IMR-90 (cell line): ENCODE measurements around the gene PKHD1. TPM values are rescaled to one million over a fixed set of nuclear protein-coding genes. Genes with fewer than 3 reads are reported as not detected.

ENCODE experiments used
- ATAC-seq: fragments of 200-7000 bp; cut with Tn5 transposase; 2 replicates; pipeline ENCODE4 v1.9.1; 2020; ENCODE audit warnings: low read depth, mild to moderate bottlenecking, moderate library complexity
- BruUV-seq: library from RNA; stranded (reverse); fragments of 400-500 nt; replicated peaks from 2 replicates; lab custom pipeline; 2021; lab: Mats Ljungman, UMichigan
- CTCF ChIA-PET: fragments of 300-600 bp; formaldehyde crosslinking; extraction: SDS; loops from one replicate; lab custom pipeline; 2021; ENCODE audit warnings: antibody characterized with exemption; lab: Yijun Ruan, JAX
- POLR2A ChIA-PET: fragments of 300-600 bp; sonication (Branson Sonifier 250); formaldehyde crosslinking; loops from one replicate; lab custom pipeline; 2022; ENCODE audit warnings: antibody characterized with exemption; ENCODE audit not compliant: unreplicated experiment; lab: Charles Lee
- DNase-seq: peaks from one replicate; pipeline ENCODE4 v3.0.0; 2013
- H2AFZ ChIP-seq: replicated peaks from 2 replicates; pipeline ENCODE3; 2013; ENCODE audit warnings: low read length, mild to moderate bottlenecking; ENCODE audit not compliant: poor library complexity
- H2AK5ac ChIP-seq: 2 replicates; pipeline ENCODE4 v1.6.1; 2013; ENCODE audit warnings: low read depth, low read length, inconsistent platforms
- H2AK9ac ChIP-seq: replicated peaks from 2 replicates; pipeline ENCODE3; 2013; ENCODE audit warnings: mild to moderate bottlenecking, low read depth, low read length, moderate library complexity; ENCODE audit not compliant: poor library complexity
- H2BK120ac ChIP-seq: 2 replicates; pipeline ENCODE4 v1.6.1; 2013; ENCODE audit warnings: low read depth, low read length, inconsistent platforms
- H2BK15ac ChIP-seq: 3 replicates; pipeline ENCODE4 v1.6.1; 2013; ENCODE audit warnings: low read depth, low read length, inconsistent platforms
- H2BK20ac ChIP-seq: 2 replicates; pipeline ENCODE4 v1.6.1; 2013; ENCODE audit warnings: low read depth, mild to moderate bottlenecking, inconsistent platforms, low read length, moderate library complexity
- H2BK5ac ChIP-seq: 2 replicates; pipeline ENCODE4 v1.6.1; 2013; ENCODE audit warnings: mild to moderate bottlenecking, low read depth, low read length, inconsistent platforms; ENCODE audit not compliant: poor library complexity, severe bottlenecking
- H3K14ac ChIP-seq: replicated peaks from 2 replicates; pipeline ENCODE4 v1.6.1; 2013; ENCODE audit warnings: low read depth, low read length, inconsistent platforms
- H3K18ac ChIP-seq: 2 replicates; pipeline ENCODE4 v1.6.1; 2013; ENCODE audit warnings: low read depth, low read length, control low read depth
- H3K23ac ChIP-seq: 2 replicates; pipeline ENCODE4 v1.6.1; 2013; ENCODE audit warnings: low read depth, low read length, inconsistent platforms
- H3K27ac ChIP-seq: 2 replicates; pipeline ENCODE4 v1.5.1; 2013; ENCODE audit warnings: mild to moderate bottlenecking, control low read depth, low read length; ENCODE audit not compliant: insufficient read depth
- H3K27me3 ChIP-seq: 2 replicates; pipeline ENCODE4 v1.6.1; 2013; ENCODE audit warnings: low read length; ENCODE audit not compliant: control insufficient read depth, insufficient read depth
- H3K36me3 ChIP-seq: 2 replicates; pipeline ENCODE4 v1.6.1; 2013; ENCODE audit warnings: low read length, mixed read lengths; ENCODE audit not compliant: control insufficient read depth, insufficient read depth
- H3K4ac ChIP-seq: 2 replicates; pipeline ENCODE4 v1.6.1; 2013; ENCODE audit warnings: low read depth, low read length, inconsistent platforms
- H3K4me1 ChIP-seq: 2 replicates; pipeline ENCODE4 v1.6.1; 2013; ENCODE audit warnings: low read length, mixed read lengths; ENCODE audit not compliant: control insufficient read depth, insufficient read depth
- H3K4me2 ChIP-seq: 2 replicates; pipeline ENCODE4 v1.6.1; 2013; ENCODE audit warnings: low read depth, mild to moderate bottlenecking, control low read depth, low read length, moderate library complexity
- H3K4me3 ChIP-seq: 2 replicates; pipeline ENCODE4 v1.5.1; 2013; ENCODE audit warnings: low read depth, mild to moderate bottlenecking, control low read depth, low read length, moderate library complexity; ENCODE audit not compliant: insufficient read depth
- H3K56ac ChIP-seq: 2 replicates; pipeline ENCODE4 v1.6.1; 2013; ENCODE audit warnings: low read length, inconsistent platforms; ENCODE audit not compliant: insufficient read depth; ENCODE audit errors: extremely low read depth
- H3K79me1 ChIP-seq, 2 experiments: 2 replicates each; pipeline ENCODE4 v1.6.1; 2013; ENCODE audit warnings: low read length in 2 of 2, inconsistent platforms in 1 of 2, low read depth in 1 of 2
- H3K9ac ChIP-seq: 2 replicates; pipeline ENCODE4 v1.6.1; 2013; ENCODE audit warnings: low read depth, low read length, control low read depth
- H3K9me1 ChIP-seq: 2 replicates; pipeline ENCODE4 v1.6.1; 2013; ENCODE audit warnings: low read length, inconsistent platforms; ENCODE audit not compliant: insufficient read depth
- H3K9me3 ChIP-seq: 2 replicates; pipeline ENCODE4 v1.6.1; 2013; ENCODE audit warnings: low read length; ENCODE audit not compliant: control insufficient read depth, insufficient read depth
- H4K20me1 ChIP-seq: 2 replicates; pipeline ENCODE4 v1.6.1; 2013; ENCODE audit warnings: low read length, inconsistent platforms; ENCODE audit not compliant: insufficient read depth
- H4K5ac ChIP-seq: 2 replicates; pipeline ENCODE4 v1.6.1; 2013; ENCODE audit warnings: mild to moderate bottlenecking, low read depth, low read length, control low read depth
- H4K8ac ChIP-seq, 2 experiments: 2 replicates each; pipeline ENCODE4 v1.6.1; 2013; ENCODE audit warnings: low read depth in 2 of 2, low read length in 2 of 2, control low read depth in 1 of 2, inconsistent platforms in 1 of 2
- H4K91ac ChIP-seq: 2 replicates; pipeline ENCODE4 v1.6.1; 2013; ENCODE audit warnings: low read depth, low read length, inconsistent platforms; ENCODE audit not compliant: insufficient read depth
- ELK1 ChIP-seq: fragments of 150-350 bp; IDR thresholded peaks from 2 replicates; pipeline ENCODE4 v1.6.1; 2016; ENCODE audit warnings: low read depth, mild to moderate bottlenecking, low read length, moderate library complexity, borderline replicate concordance
- MAFK ChIP-seq: IDR thresholded peaks from 2 replicates; pipeline ENCODE4 v1.6.1; 2012; ENCODE audit warnings: low read depth, low read length, improper control_type of control experiment
- MAZ ChIP-seq: IDR thresholded peaks from 2 replicates; pipeline ENCODE4 v1.6.1; 2012; ENCODE audit warnings: low read depth, mild to moderate bottlenecking, low read length, improper control_type of control experiment, moderate library complexity, borderline replicate concordance
- RFX5 ChIP-seq: IDR thresholded peaks from 2 replicates; pipeline ENCODE4 v1.8.0; 2012; ENCODE audit warnings: low read depth, mild to moderate bottlenecking, low read length, moderate library complexity
- WGBS, 2 experiments: methylation state at CpG; one replicate each; pipeline versions ENCODE4 v1.1.5 to v1.1.7; 2013; ENCODE audit warnings: missing lambda C conversion rate in 2 of 2; ENCODE audit not compliant: insufficient read length in 1 of 2; ENCODE audit errors: extremely low coverage in 2 of 2; 5-methylcytosine and 5-hydroxymethylcytosine counted together
- dilution Hi-C: fragments of 300-500 bp; cut with HindIII; formaldehyde crosslinking; loops from one replicate; pipeline ENCODE4 v1.14.3; 2018; ENCODE audit warnings: low sequenced_read_pairs; ENCODE audit not compliant: unreplicated experiment
- in situ Hi-C: fragments of 300-500 bp; cut with MboI; formaldehyde crosslinking; loops from 3 replicates; pipeline ENCODE4 v1.14.3; 2019; ENCODE audit warnings: low sequenced_read_pairs, inconsistent platforms, mixed read lengths
- intact Hi-C: fragments of 100-400 bp; cut with micrococcal nuclease; formaldehyde crosslinking; loops from 2 replicates; pipeline ENCODE4 v1.10.0; 2022
- polyA plus RNA-seq, 3 experiments: library from polyadenylated mRNA; depleted of rRNA; stranded (reverse); fragments of >200 nt; gene quantifications; 2 replicates each; pipeline ENCODE4 v1.2.3, GENCODE V29; 2012; ENCODE audit warnings: low replicate concordance in 1 of 3
- total RNA-seq: library from RNA; depleted of rRNA; stranded (reverse); fragments of >200 nt; gene quantifications from 2 replicates; pipeline ENCODE4 v1.2.3, GENCODE V29; 2012

PKHD1 gene
- total and polyA plus RNA-seq, 2 of the 4 experiments (the other 2 are of a cell fraction): not detected

- H3K27me3 ChIP-seq: no peaks in the 10 kb centered on the region
- POLR2A ChIA-PET: no interaction called here
- in situ Hi-C loops (no loop called here), intact Hi-C loops (no loop called here), dilution Hi-C loops (no loop called here)
- no CpG with 5 or more reads among the region's 1 CpG for WGBS, 2 experiments
- no TSS peak for BruUV-seq
- H3K18ac ChIP-seq: no peak overlapping the region
- no peak overlapping the region for H2AFZ ChIP-seq
- H2AK9ac ChIP-seq: no peak overlapping the region
- ATAC-seq (no peak), DNase-seq (no peak)
- CTCF ChIA-PET: no interaction called here
- H3K79me1 ChIP-seq: no peaks in the 10 kb centered on the region
- no peak overlapping the region for H3K4me2 ChIP-seq
- no peak overlapping the region for H4K5ac ChIP-seq
- no peak overlapping the region for H3K14ac ChIP-seq
- H3K4me3 ChIP-seq: no peak overlapping the region
- H3K9me1 ChIP-seq: no peaks in the 10 kb centered on the region
- H4K20me1 ChIP-seq: no peaks in the 10 kb centered on the region
- no peak overlapping the region for H3K27ac ChIP-seq
- no peak overlapping the region for H2BK5ac ChIP-seq
- H3K9ac ChIP-seq: no peak overlapping the region
- H2BK120ac ChIP-seq: no peak overlapping the region
- H3K4ac ChIP-seq: no peak overlapping the region
- H3K36me3 ChIP-seq: no peaks in the 10 kb centered on the region
- no peak overlapping the region for H2BK20ac ChIP-seq
- H2BK15ac ChIP-seq: no peak overlapping the region
- H3K56ac ChIP-seq: no peak overlapping the region
- H4K8ac ChIP-seq: no peak overlapping the region
- TF ChIP-seq MAZ (no peak), MAFK (no peak), RFX5 (no peak), ELK1 (no peak)
- H2AK5ac ChIP-seq: no peak overlapping the region
- no peak overlapping the region for H3K23ac ChIP-seq
- H3K4me1 ChIP-seq: no peaks in the 10 kb centered on the region
- no peaks in the 10 kb centered on the region for H3K9me3 ChIP-seq
- no peak overlapping the region for H4K91ac ChIP-seq
Observed at GRCh38 chr6:51626391-51626790, 461.0 kb downstream of the PKHD1 start.
